Transverse colon (tissue), 4 donors: ENCODE data around the gene CCN5. TPM values are rescaled to one million over a fixed set of nuclear protein-coding genes. Genes with fewer than 3 reads are reported as not detected.

Experiments
- DNase-seq: peaks from one replicate; pipeline ENCODE4 v3.0.0-alpha.2; 2019
- H3K27ac ChIP-seq, 4 donors: fragments of 200-600 bp; sonication (generic); 2 replicates each; pipeline ENCODE4 v1.5.1; 2016 to 2018; ENCODE audit warnings: inconsistent platforms in 4 of 4
- H3K27me3 ChIP-seq: fragments of 200-600 bp; sonication (generic); 2 replicates; pipeline ENCODE4 v1.5.1; 2017; ENCODE audit warnings: inconsistent platforms
- H3K36me3 ChIP-seq, 4 donors: fragments of 200-600 bp; sonication (generic); 2 replicates each; pipeline ENCODE4 v1.5.1; 2017 to 2019; ENCODE audit warnings: inconsistent platforms in 4 of 4
- H3K4me1 ChIP-seq, 4 donors: fragments of 200-600 bp; sonication (generic); 2 replicates each; pipeline ENCODE4 v1.5.1; 2017 to 2020; ENCODE audit warnings: inconsistent platforms in 4 of 4
- H3K4me3 ChIP-seq, 4 donors: fragments of 200-600 bp; sonication (generic); 1 replicate in 1 of 4; 2 replicates in 3 of 4; pipeline versions ENCODE4 v1.5.1 to v1.6.1; 2017 to 2019; ENCODE audit warnings: inconsistent platforms in 4 of 4
- H3K9me3 ChIP-seq, 2 donors: fragments of 200-600 bp; sonication (generic); 2 replicates each; pipeline ENCODE4 v1.5.1; 2017 to 2019; ENCODE audit warnings: inconsistent platforms in 2 of 2
- EP300 ChIP-seq: sonication (generic); formaldehyde crosslinking; IDR thresholded peaks from one replicate; pipeline ENCODE4 v1.6.1; 2017; ENCODE audit warnings: antibody characterized with exemption, low read depth
- POLR2A ChIP-seq: fragments of 450-650 bp; IDR thresholded peaks from one replicate; pipeline ENCODE4 v1.6.1; 2016; ENCODE audit warnings: antibody characterized with exemption, mild to moderate bottlenecking, moderate library complexity
- POLR2AphosphoS5 ChIP-seq, 3 donors: sonication (generic); formaldehyde crosslinking; IDR thresholded peaks; one replicate each; pipeline ENCODE4 v1.6.1; 2016; ENCODE audit warnings: antibody characterized with exemption in 3 of 3
- WGBS, 2 donors: methylation state at CpG; one replicate each; pipeline ENCODE4 v1.1.5; 2018; ENCODE audit warnings: low coverage in 1 of 2; 5-methylcytosine and 5-hydroxymethylcytosine counted together
- in situ Hi-C, 4 donors: fragments of 200-750 bp; cut with MboI; loops; one replicate each; pipeline versions ENCODE4 v1.15.0 to v1.15.1; 2017; ENCODE audit warnings: low sequenced_read_pairs in 3 of 4, low pct_ligation_motif_present in 1 of 4, low pct_unique_long_range_greater_than_20kb in 1 of 4
- intact Hi-C: fragments of 100-400 bp; cut with DNase I; formaldehyde crosslinking; loops from one replicate; pipeline ENCODE4 v1.15.1; 2023; ENCODE audit warnings: low total_unique reads
- total RNA-seq, 4 donors: library from RNA; depleted of rRNA; stranded (reverse); fragments of >200 nt; gene quantifications; one replicate each; pipeline ENCODE4 v1.1.0, GENCODE V29; 2016
- TF ChIP-seq, protein P1 (sequence below), 5 experiments: fragments of 200-600 bp in 3 of 5; fragments of 450-650 bp in 2 of 5; sonication (generic) in 3 of 5; IDR thresholded peaks; 1 replicate in 2 of 5; 2 replicates in 3 of 5; pipeline ENCODE4 v1.5.1; 2016 to 2017; ENCODE audit warnings: antibody characterized with exemption in 5 of 5, inconsistent platforms in 3 of 5, mild to moderate bottlenecking in 2 of 5, moderate library complexity in 1 of 5

The CCN5 gene
- total RNA-seq, 4 donors from 2014 or later, result 9.5 to 20.6 (median 15.9) TPM

DNA sequence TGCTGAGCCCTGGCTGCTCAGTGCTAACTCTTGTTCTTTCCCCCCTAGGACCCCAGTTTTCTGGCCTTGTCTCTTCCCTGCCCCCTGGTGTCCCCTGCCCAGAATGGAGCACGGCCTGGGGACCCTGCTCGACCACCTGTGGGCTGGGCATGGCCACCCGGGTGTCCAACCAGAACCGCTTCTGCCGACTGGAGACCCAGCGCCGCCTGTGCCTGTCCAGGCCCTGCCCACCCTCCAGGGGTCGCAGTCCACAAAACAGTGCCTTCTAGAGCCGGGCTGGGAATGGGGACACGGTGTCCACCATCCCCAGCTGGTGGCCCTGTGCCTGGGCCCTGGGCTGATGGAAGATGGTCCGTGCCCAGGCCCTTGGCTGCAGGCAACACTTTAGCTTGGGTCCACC is 11.9 kb downstream of the CCN5 start:
- Histone ChIP-seq H3K4me3 (no peak overlapping the region), H3K9me3 (no peaks in the 10 kb centered on the region), H3K4me1 (peaks cover 0 to 6% (median 3%) of the 10 kb centered on the region in 4 donors), H3K27ac (no peak overlapping the region), H3K36me3 (no peaks in the 10 kb centered on the region), H3K27me3 (peaks cover 9% of the 10 kb centered on the region)
- intact Hi-C loops, result no loop called here
- in situ Hi-C loops, result no loop called here
- 57 to 89% methylated on average over 2 to 11 of the region's 11 CpGs for WGBS, 2 donors
- TF ChIP-seq EP300 (no peak), POLR2A (no peak), POLR2AphosphoS5 (IDR thresholded peaks at IDR 0.05) (no peak)
- TF ChIP-seq, protein P1, sequence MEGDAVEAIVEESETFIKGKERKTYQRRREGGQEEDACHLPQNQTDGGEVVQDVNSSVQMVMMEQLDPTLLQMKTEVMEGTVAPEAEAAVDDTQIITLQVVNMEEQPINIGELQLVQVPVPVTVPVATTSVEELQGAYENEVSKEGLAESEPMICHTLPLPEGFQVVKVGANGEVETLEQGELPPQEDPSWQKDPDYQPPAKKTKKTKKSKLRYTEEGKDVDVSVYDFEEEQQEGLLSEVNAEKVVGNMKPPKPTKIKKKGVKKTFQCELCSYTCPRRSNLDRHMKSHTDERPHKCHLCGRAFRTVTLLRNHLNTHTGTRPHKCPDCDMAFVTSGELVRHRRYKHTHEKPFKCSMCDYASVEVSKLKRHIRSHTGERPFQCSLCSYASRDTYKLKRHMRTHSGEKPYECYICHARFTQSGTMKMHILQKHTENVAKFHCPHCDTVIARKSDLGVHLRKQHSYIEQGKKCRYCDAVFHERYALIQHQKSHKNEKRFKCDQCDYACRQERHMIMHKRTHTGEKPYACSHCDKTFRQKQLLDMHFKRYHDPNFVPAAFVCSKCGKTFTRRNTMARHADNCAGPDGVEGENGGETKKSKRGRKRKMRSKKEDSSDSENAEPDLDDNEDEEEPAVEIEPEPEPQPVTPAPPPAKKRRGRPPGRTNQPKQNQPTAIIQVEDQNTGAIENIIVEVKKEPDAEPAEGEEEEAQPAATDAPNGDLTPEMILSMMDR (IDR thresholded peaks at IDR 0.05), result no peak
- no peak for DNase-seq

DNA sequence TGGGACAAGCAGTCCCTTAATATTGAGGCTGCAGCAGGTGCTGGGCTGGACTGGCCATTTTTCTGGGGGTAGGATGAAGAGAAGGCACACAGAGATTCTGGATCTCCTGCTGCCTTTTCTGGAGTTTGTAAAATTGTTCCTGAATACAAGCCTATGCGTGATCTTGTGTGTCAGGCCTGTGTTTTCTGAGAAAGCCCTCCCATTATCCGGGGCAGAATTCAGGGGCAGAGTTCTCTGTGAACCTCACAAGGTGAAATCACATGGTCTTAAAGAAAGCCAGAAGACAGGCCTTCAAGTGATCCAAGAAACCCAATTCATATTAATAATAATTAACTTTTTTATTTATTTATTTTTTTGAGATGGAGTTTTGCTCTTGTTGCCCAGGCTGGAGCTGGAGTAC is 12.5 kb downstream of the CCN5 start:
- 71 to 92% methylated on average over 1 to 2 of the region's 2 CpGs for WGBS, 2 donors
- Histone ChIP-seq H3K4me3 (no peak overlapping the region), H3K9me3 (no peaks in the 10 kb centered on the region), H3K27me3 (peaks cover 9% of the 10 kb centered on the region), H3K36me3 (no peaks in the 10 kb centered on the region), H3K4me1 (peaks cover 0 to 6% (median 3%) of the 10 kb centered on the region in 4 donors), H3K27ac (no peak overlapping the region)
- DNase-seq, result no peak
- in situ Hi-C loops, result no loop called here
- intact Hi-C loops, result no loop called here
- TF ChIP-seq EP300, result no peak
- TF ChIP-seq, protein P1 (IDR thresholded peaks at IDR 0.05), result no peak

DNA sequence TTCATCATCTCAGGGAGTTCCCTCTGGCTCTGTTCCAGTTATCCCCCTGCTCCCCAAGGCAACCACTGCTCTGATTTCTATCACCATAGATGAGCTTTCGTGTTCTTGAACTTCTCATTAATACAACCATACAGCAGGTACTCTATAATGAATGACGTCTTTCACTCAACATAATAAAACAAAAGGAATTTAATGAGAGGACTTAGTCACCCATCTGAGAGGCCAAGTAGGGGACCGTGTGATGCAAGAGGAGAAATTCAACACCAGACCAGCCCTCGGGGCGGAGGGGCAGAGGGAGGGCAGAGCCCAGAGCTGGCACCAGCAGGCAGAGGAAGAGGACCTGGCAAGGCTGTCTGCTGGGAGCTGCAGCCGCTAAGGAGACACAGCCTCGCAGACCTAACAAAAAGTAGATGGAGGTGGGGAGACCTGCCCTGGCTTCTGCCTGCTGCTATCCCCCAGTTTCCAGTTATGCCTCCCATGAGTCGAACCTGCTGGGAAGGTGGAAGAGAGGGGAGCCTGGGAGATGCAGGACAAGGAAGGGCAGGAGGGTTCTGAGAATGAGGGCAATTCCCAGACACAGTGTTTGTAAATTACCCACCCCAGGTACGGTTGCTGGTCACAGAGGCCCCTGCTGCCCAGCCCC is 13.8 kb downstream of the CCN5 start:
- Histone ChIP-seq H3K27ac (no peak overlapping the region), H3K4me1 (peaks cover 0 to 6% (median 3%) of the 10 kb centered on the region in 4 donors), H3K9me3 (no peaks in the 10 kb centered on the region), H3K36me3 (no peaks in the 10 kb centered on the region), H3K4me3 (no peak overlapping the region), H3K27me3 (peaks cover 9% of the 10 kb centered on the region)
- WGBS, 2 donors, result 21 to 34% methylated on average over 3 to 9 of the region's 9 CpGs
- intact Hi-C loops (no loop called here), in situ Hi-C loops (no loop called here)
- TF ChIP-seq, protein P1 (IDR thresholded peaks at IDR 0.05), result no peak
- TF ChIP-seq POLR2AphosphoS5 (IDR thresholded peaks at IDR 0.05) (no peak), POLR2A (no peak), EP300 (no peak)
- DNase-seq, result no peak

DNA sequence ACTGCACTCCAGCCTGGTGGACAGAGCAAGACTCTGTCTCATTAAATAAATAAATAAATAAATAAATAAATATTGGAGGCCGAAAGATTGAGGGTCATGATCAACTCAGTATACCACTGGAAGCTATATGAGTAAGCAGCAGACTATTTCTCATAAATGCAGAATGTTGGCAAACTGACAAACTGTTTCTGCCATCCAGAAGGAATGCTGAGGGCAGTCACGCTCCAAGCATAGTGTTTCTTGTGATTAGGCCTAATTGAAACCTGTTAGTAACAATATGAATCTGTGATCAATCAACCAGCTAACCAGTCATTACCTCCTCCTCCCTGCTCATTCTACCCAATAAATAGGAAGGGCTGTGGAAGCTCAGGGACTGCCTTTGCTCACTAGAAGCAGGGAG is 15.3 kb downstream of the CCN5 start:
- in situ Hi-C loops (loop anchor here in 3 of 4 donors (5.0 kb wide), 1 partner anchor 43 kb away; no protein-coding TSS in a partner anchor), intact Hi-C loops (loop anchor here (10.0 kb wide), 1 partner anchor 346 kb away; no protein-coding TSS in a partner anchor)
- no peak for DNase-seq
- 71 to 74% methylated on average over 2 of the region's 2 CpGs for WGBS, 2 donors
- Histone ChIP-seq H3K27me3 (no peaks in the 10 kb centered on the region), H3K9me3 (no peaks in the 10 kb centered on the region), H3K36me3 (no peaks in the 10 kb centered on the region), H3K4me1 (peaks cover 0 to 6% (median 3%) of the 10 kb centered on the region in 4 donors), H3K4me3 (no peak overlapping the region), H3K27ac (no peak overlapping the region)
- TF ChIP-seq EP300, result no peak
- TF ChIP-seq POLR2A, result no peak
- no peak for TF ChIP-seq POLR2AphosphoS5 (IDR thresholded peaks at IDR 0.05)
- TF ChIP-seq, protein P1 (IDR thresholded peaks at IDR 0.05), result no peak
